ENCODE results near the gene MTCH2.

- no peak for TF ChIP-seq NR3C1 (CRISPR knock-in tag; conservative IDR thresholded peaks at IDR 0.05; ENCODE audit: low read depth)
- TF ChIP-seq STAT6 (CRISPR knock-in tag; conservative IDR thresholded peaks at IDR 0.05; ENCODE audit: low read depth) = no peak
- no peak for TF ChIP-seq FOXP1 (CRISPR knock-in tag; IDR thresholded peaks at IDR 0.05; ENCODE audit: borderline replicate concordance)
- no peak for TF ChIP-seq TCF7 (CRISPR knock-in tag; IDR thresholded peaks at IDR 0.05; ENCODE audit: low read depth)
- no peak for TF ChIP-seq CTCF (IDR thresholded peaks at IDR 0.05)
- TF ChIP-seq JAZF1 (CRISPR knock-in tag; IDR thresholded peaks at IDR 0.05) = no peak
- no peak for TF ChIP-seq NFYB (CRISPR knock-in tag; conservative IDR thresholded peaks at IDR 0.05; ENCODE audit: low read depth)
- TF ChIP-seq ATF3 (CRISPR knock-in tag; conservative IDR thresholded peaks at IDR 0.05) = no peak
- TF ChIP-seq ETV6 (CRISPR knock-in tag; IDR thresholded peaks at IDR 0.05) = no peak
- no peak for TF ChIP-seq JUN (CRISPR knock-in tag; IDR thresholded peaks at IDR 0.05)
- no peak for TF ChIP-seq E2F5 (CRISPR knock-in tag; IDR thresholded peaks at IDR 0.05)
Observed at GRCh38 chr11:47611348-47611794, 31.0 kb downstream of the MTCH2 start.

Data from WTC11 (cell line).